ENCODE data around the gene SLC9A8.

DNA sequence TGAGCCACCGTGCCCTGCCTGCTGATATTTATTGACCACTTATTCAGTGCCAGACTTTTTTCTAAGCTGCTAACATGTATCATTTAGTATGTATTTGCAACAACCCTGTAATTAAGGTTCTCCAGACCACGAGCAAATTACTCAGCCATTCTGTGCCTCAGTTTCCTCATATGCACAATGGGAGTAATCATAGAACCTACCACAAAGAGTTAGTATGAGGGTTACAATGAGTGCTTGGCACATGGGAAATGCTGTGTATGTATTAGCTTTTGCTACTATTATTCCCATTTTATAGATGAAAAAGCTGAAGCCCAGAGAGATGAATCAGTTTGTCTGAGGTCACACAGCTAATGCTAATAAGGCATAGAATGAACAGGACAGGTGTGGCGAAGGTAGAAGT is 20.0 kb upstream of the SLC9A8 start:
- TF ChIP-seq, protein P1, sequence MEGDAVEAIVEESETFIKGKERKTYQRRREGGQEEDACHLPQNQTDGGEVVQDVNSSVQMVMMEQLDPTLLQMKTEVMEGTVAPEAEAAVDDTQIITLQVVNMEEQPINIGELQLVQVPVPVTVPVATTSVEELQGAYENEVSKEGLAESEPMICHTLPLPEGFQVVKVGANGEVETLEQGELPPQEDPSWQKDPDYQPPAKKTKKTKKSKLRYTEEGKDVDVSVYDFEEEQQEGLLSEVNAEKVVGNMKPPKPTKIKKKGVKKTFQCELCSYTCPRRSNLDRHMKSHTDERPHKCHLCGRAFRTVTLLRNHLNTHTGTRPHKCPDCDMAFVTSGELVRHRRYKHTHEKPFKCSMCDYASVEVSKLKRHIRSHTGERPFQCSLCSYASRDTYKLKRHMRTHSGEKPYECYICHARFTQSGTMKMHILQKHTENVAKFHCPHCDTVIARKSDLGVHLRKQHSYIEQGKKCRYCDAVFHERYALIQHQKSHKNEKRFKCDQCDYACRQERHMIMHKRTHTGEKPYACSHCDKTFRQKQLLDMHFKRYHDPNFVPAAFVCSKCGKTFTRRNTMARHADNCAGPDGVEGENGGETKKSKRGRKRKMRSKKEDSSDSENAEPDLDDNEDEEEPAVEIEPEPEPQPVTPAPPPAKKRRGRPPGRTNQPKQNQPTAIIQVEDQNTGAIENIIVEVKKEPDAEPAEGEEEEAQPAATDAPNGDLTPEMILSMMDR (IDR thresholded peaks at IDR 0.05) = no peak
- TF ChIP-seq POLR2AphosphoS5 (IDR thresholded peaks at IDR 0.05) (no peak), POLR2A (IDR thresholded peaks at IDR 0.05) (no peak)

All from stomach (tissue), 4 donors.